ENCODE results near the gene PARVA. TPM values are rescaled to one million over a fixed set of nuclear protein-coding genes. Genes with fewer than 3 reads are reported as not detected.

The PARVA gene
- total and polyA plus RNA-seq, 4 donors = 3.1 to 11.7 (median 11.2) TPM

- Histone ChIP-seq H3K4me1 (ENCODE audit: control insufficient read depth in 4 of 4, insufficient read depth in 4 of 4, low read length in 3 of 4) (no peaks in the 10 kb centered on the region), H3K4me3 (ENCODE audit: low read depth in 1 of 3, low read length in 3 of 3) (no peak overlapping the region), H3K27ac (ENCODE audit: low read depth in 1 of 2, low read length in 2 of 2) (no peak overlapping the region), H3K36me3 (ENCODE audit: control insufficient read depth in 4 of 4, insufficient read depth in 3 of 4, low read depth in 1 of 4, low read length in 3 of 4) (no peaks in the 10 kb centered on the region), H3K9ac (ENCODE audit: low read depth in 1 of 2, low read length in 2 of 2) (no peak overlapping the region), H3K27me3 (ENCODE audit: control insufficient read depth in 4 of 4, insufficient read depth in 4 of 4, low read length in 3 of 4) (no peaks in the 10 kb centered on the region), H3K9me3 (ENCODE audit: control insufficient read depth in 4 of 4, low read length in 3 of 4) (peaks cover 0 to 2% (median 0%) of the 10 kb centered on the region in 4 donors)
- DNase-seq (ENCODE audit: low spot score) = no peak
- TF ChIP-seq ZBTB33 (IDR thresholded peaks at IDR 0.05) (no peak), JUND (IDR thresholded peaks at IDR 0.05) (no peak), ATF3 (IDR thresholded peaks at IDR 0.05) (no peak), FOXA2 (IDR thresholded peaks at IDR 0.05) (no peak), GABPA (IDR thresholded peaks at IDR 0.05 in 1 of 2, conservative IDR thresholded peaks at IDR 0.05 in 1 of 2) (no peak), YY1 (IDR thresholded peaks at IDR 0.05) (no peak)
These were observed 186.6 kb downstream of the PARVA start for GRCh38 chr11:12564012-12564411.

GRCh38 chr11:12565406-12565805, 188.0 kb downstream of the PARVA start:
- TF ChIP-seq RAD21 (IDR thresholded peaks at IDR 0.05) = no peak
- no peak for TF ChIP-seq SP1 (IDR thresholded peaks at IDR 0.05)
- no peak for TF ChIP-seq FOXA2 (IDR thresholded peaks at IDR 0.05)
- Histone ChIP-seq H3K36me3 (ENCODE audit: control insufficient read depth in 4 of 4, insufficient read depth in 3 of 4, low read depth in 1 of 4, low read length in 3 of 4) (no peaks in the 10 kb centered on the region), H3K27ac (ENCODE audit: low read depth in 1 of 2, low read length in 2 of 2) (no peak overlapping the region), H3K9me3 (ENCODE audit: control insufficient read depth in 4 of 4, low read length in 3 of 4) (peaks cover 0 to 2% (median 0%) of the 10 kb centered on the region in 4 donors), H3K9ac (ENCODE audit: low read depth in 1 of 2, low read length in 2 of 2) (no peak overlapping the region), H3K4me3 (ENCODE audit: low read depth in 1 of 3, low read length in 3 of 3) (no peak overlapping the region), H3K4me1 (ENCODE audit: control insufficient read depth in 4 of 4, insufficient read depth in 4 of 4, low read length in 3 of 4) (no peaks in the 10 kb centered on the region), H3K27me3 (ENCODE audit: control insufficient read depth in 4 of 4, insufficient read depth in 4 of 4, low read length in 3 of 4) (no peaks in the 10 kb centered on the region)
- DNase-seq (ENCODE audit: low spot score) = no peak
- WGBS = 88% methylated on average over 3 of the region's 3 CpGs

- WGBS = 76% methylated on average over 4 of the region's 4 CpGs
- no peak overlapping the region for H3K9ac ChIP-seq (ENCODE audit: low read depth in 1 of 2, low read length in 2 of 2)
- no peaks in the 10 kb centered on the region for H3K27me3 ChIP-seq (ENCODE audit: control insufficient read depth in 4 of 4, insufficient read depth in 4 of 4, low read length in 3 of 4)
- H3K4me1 ChIP-seq (ENCODE audit: control insufficient read depth in 4 of 4, insufficient read depth in 4 of 4, low read length in 3 of 4) = no peaks in the 10 kb centered on the region
- H3K9me3 ChIP-seq (ENCODE audit: control insufficient read depth in 4 of 4, low read length in 3 of 4) = peaks cover 0 to 2% (median 0%) of the 10 kb centered on the region in 4 donors
- H3K36me3 ChIP-seq (ENCODE audit: control insufficient read depth in 4 of 4, insufficient read depth in 3 of 4, low read depth in 1 of 4, low read length in 3 of 4) = no peaks in the 10 kb centered on the region
- H3K4me3 ChIP-seq (ENCODE audit: low read depth in 1 of 3, low read length in 3 of 3) = no peak overlapping the region
- DNase-seq (ENCODE audit: low spot score) = no peak
- H3K27ac ChIP-seq (ENCODE audit: low read depth in 1 of 2, low read length in 2 of 2) = no peak overlapping the region
- TF ChIP-seq TAF1 (conservative IDR thresholded peaks at IDR 0.05) (no peak), SP1 (IDR thresholded peaks at IDR 0.05) (no peak), JUND (IDR thresholded peaks at IDR 0.05) (no peak), GABPA (IDR thresholded peaks at IDR 0.05 in 1 of 2, conservative IDR thresholded peaks at IDR 0.05 in 1 of 2) (no peak), RXRA (IDR thresholded peaks at IDR 0.05) (no peak), MAX (IDR thresholded peaks at IDR 0.05) (no peak), REST (IDR thresholded peaks at IDR 0.05) (no peak), NR2F2 (IDR thresholded peaks at IDR 0.05) (no peak), CTCF (IDR thresholded peaks at IDR 0.05; ENCODE audit: low read depth, low read length, missing input control) (no peak), ZBTB33 (IDR thresholded peaks at IDR 0.05) (no peak), EGR1 (IDR thresholded peaks at IDR 0.05; ENCODE audit: low read depth in 2 of 2) (no peak), YY1 (IDR thresholded peaks at IDR 0.05) (no peak), FOXA2 (IDR thresholded peaks at IDR 0.05) (no peak), FOXA1 (IDR thresholded peaks at IDR 0.05) (no peak), ATF3 (IDR thresholded peaks at IDR 0.05) (no peak), RAD21 (IDR thresholded peaks at IDR 0.05) (no peak)
These were observed 190.5 kb downstream of the PARVA start for GRCh38 chr11:12567746-12568460.

Data from liver (tissue), 9 donors.